ENCODE measurements around the gene KDF1. TPM values are rescaled to one million over a fixed set of nuclear protein-coding genes. Genes with fewer than 3 reads are reported as not detected.

The KDF1 gene
- total RNA-seq, 1 experiment from 2014 or later, result 20.5 TPM

GRCh38 chr1:26910343-26911160, 49.7 kb downstream of the KDF1 start:
- Histone ChIP-seq H4K20me1 (ENCODE audit: insufficient read depth) (no peaks in the 10 kb centered on the region), H3K9me3 (ENCODE audit: insufficient read depth, low read depth) (no peaks in the 10 kb centered on the region), H3K79me2 (ENCODE audit: low read depth) (no peaks in the 10 kb centered on the region), H3K36me3 (ENCODE audit: low read depth) (no peaks in the 10 kb centered on the region), H3K4me3 (no peak overlapping the region), H3K27me3 (ENCODE audit: insufficient read depth, low read depth) (no peaks in the 10 kb centered on the region), H3K4me1 (replicated peaks; ENCODE audit: insufficient read depth) (peaks cover 16% of the 10 kb centered on the region), H3F3A (ENCODE audit: insufficient read depth, low read depth) (peaks cover 33% of the 10 kb centered on the region), H2AFZ (no peak overlapping the region), H3K9me2 (ENCODE audit: insufficient read depth) (no peaks in the 10 kb centered on the region), H3K4me2 (no peak overlapping the region), H3K27ac (no peak overlapping the region)
- DNase-seq, result no peak
- no peak for TF ChIP-seq CTCF (conservative IDR thresholded peaks at IDR 0.05)
- no peak for TF ChIP-seq EZH2 (IDR thresholded peaks at IDR 0.05; ENCODE audit: low read depth)
- BruUV-seq (replicated peaks), result no TSS peak
- POLR2A ChIA-PET (ENCODE audit: unreplicated experiment), result no interaction called here
- intact Hi-C loops (cut with micrococcal nuclease; ENCODE audit: unreplicated experiment), result no loop called here
- CTCF ChIA-PET, result interaction anchor here (0.6 kb wide), 1 partner anchor 1016 kb away, joined by 8 read pairs; no protein-coding TSS in a partner anchor

- no TSS peak for BruUV-seq (replicated peaks)
- DNase-seq, result no peak
- Histone ChIP-seq H3K4me2 (no peak overlapping the region), H4K20me1 (ENCODE audit: insufficient read depth) (no peaks in the 10 kb centered on the region), H3K9me2 (ENCODE audit: insufficient read depth) (no peaks in the 10 kb centered on the region), H3K79me2 (ENCODE audit: low read depth) (no peaks in the 10 kb centered on the region), H3K27ac (no peak overlapping the region), H3K36me3 (ENCODE audit: low read depth) (no peaks in the 10 kb centered on the region), H3F3A (ENCODE audit: insufficient read depth, low read depth) (peaks cover 27% of the 10 kb centered on the region), H3K9me3 (ENCODE audit: insufficient read depth, low read depth) (no peaks in the 10 kb centered on the region), H2AFZ (no peak overlapping the region), H3K4me1 (replicated peaks; ENCODE audit: insufficient read depth) (peaks cover 16% of the 10 kb centered on the region), H3K27me3 (ENCODE audit: insufficient read depth, low read depth) (no peaks in the 10 kb centered on the region), H3K4me3 (no peak overlapping the region)
- POLR2A ChIA-PET (ENCODE audit: unreplicated experiment), result no interaction called here
- CTCF ChIA-PET, result interaction anchor here (0.6 kb wide), 1 partner anchor 1015 kb away, joined by 8 read pairs; no protein-coding TSS in a partner anchor
- TF ChIP-seq CTCF (conservative IDR thresholded peaks at IDR 0.05), result no peak
- no peak for TF ChIP-seq EZH2 (IDR thresholded peaks at IDR 0.05; ENCODE audit: low read depth)
- intact Hi-C loops (cut with micrococcal nuclease; ENCODE audit: unreplicated experiment), result no loop called here
These were observed 50.3 kb downstream of the KDF1 start for GRCh38 chr1:26909951-26910342.

GRCh38 chr1:26907071-26907917, 53.0 kb downstream of the KDF1 start:
- H3F3A ChIP-seq (ENCODE audit: insufficient read depth, low read depth), result peaks cover 11% of the 10 kb centered on the region
- 0 out of 2 replicates have a peak, but pooled peaks cover 4% of the 10 kb centered on the region for H3K4me1 ChIP-seq (replicated peaks; ENCODE audit: insufficient read depth)
- intact Hi-C loops (cut with micrococcal nuclease; ENCODE audit: unreplicated experiment), result no loop called here
- no peaks in the 10 kb centered on the region for H3K9me3 ChIP-seq (ENCODE audit: insufficient read depth, low read depth)
- H3K27ac ChIP-seq, result no peak overlapping the region
- H3K4me3 ChIP-seq, result no peak overlapping the region
- no peaks in the 10 kb centered on the region for H3K79me2 ChIP-seq (ENCODE audit: low read depth)
- no peak overlapping the region for H2AFZ ChIP-seq
- CTCF ChIA-PET, result no interaction called here
- no peaks in the 10 kb centered on the region for H4K20me1 ChIP-seq (ENCODE audit: insufficient read depth)
- H3K9me2 ChIP-seq (ENCODE audit: insufficient read depth), result no peaks in the 10 kb centered on the region
- TF ChIP-seq CTCF (conservative IDR thresholded peaks at IDR 0.05), result no peak
- no peak for TF ChIP-seq EZH2 (IDR thresholded peaks at IDR 0.05; ENCODE audit: low read depth)
- BruUV-seq (replicated peaks), result no TSS peak
- no peak overlapping the region for H3K4me2 ChIP-seq
- no peaks in the 10 kb centered on the region for H3K27me3 ChIP-seq (ENCODE audit: insufficient read depth, low read depth)
- DNase-seq, result peak; percentile 75 to 88
- POLR2A ChIA-PET (ENCODE audit: unreplicated experiment), result interaction anchor here (0.6 kb wide), 1 partner anchor 367 kb away, joined by 3 read pairs; no protein-coding TSS in a partner anchor
- no peaks in the 10 kb centered on the region for H3K36me3 ChIP-seq (ENCODE audit: low read depth)

Measured in PC-9 (cell line).